ENCODE measurements around the gene CSRP2. TPM values are rescaled to one million over a fixed set of nuclear protein-coding genes. Genes with fewer than 3 reads are reported as not detected.

Gene CSRP2
- total and polyA plus RNA-seq, 2 donors (not counting 1 experiment from before 2014, with no cell fraction given): 56.8 to 199 TPM

- Histone ChIP-seq H2AFZ (ENCODE audit: low read length) (no peak overlapping the region), H3K4me2 (ENCODE audit: extremely low read depth, insufficient read depth, low read length) (no peak overlapping the region), H3K27me3 (ENCODE audit: control insufficient read depth, insufficient read depth, low read length) (no peaks in the 10 kb centered on the region), H3K36me3 (ENCODE audit: control insufficient read depth, insufficient read depth, low read length) (no peaks in the 10 kb centered on the region), H3K79me2 (ENCODE audit: control insufficient read depth, insufficient read depth, low read length) (no peaks in the 10 kb centered on the region), H3K27ac (ENCODE audit: insufficient read depth, low read length) (no peak overlapping the region), H3K4me3 (replicated peaks in 1 of 4; ENCODE audit: control extremely low read depth in 1 of 4, insufficient read depth in 1 of 4, low read depth in 3 of 4, low read length in 4 of 4) (no peak overlapping the region), H3K4me1 (ENCODE audit: control insufficient read depth, extremely low read depth, insufficient read depth, low read length) (no peaks in the 10 kb centered on the region), H3K9ac (ENCODE audit: insufficient read depth, low read length) (no peak overlapping the region), H3K9me3 (ENCODE audit: control insufficient read depth, insufficient read depth, low read depth, low read length) (no peaks in the 10 kb centered on the region), H4K20me1 (ENCODE audit: control insufficient read depth, extremely low read depth, insufficient read depth, low read length) (no peaks in the 10 kb centered on the region)
- DNase-seq (ENCODE audit: low read depth in 2 of 2): peak in 1 of 2 donors; percentile 19
- TF ChIP-seq EZH2 (IDR thresholded peaks at IDR 0.05; ENCODE audit: low read length, missing control alignments) (no peak), CTCF (conservative IDR thresholded peaks at IDR 0.05 in 1 of 2, IDR thresholded peaks at IDR 0.05 in 1 of 2; ENCODE audit: low read depth in 1 of 2, low read length in 2 of 2) (no peak)
Observed at GRCh38 chr12:76916170-76916540, 37.3 kb upstream of the CSRP2 start.

DNA sequence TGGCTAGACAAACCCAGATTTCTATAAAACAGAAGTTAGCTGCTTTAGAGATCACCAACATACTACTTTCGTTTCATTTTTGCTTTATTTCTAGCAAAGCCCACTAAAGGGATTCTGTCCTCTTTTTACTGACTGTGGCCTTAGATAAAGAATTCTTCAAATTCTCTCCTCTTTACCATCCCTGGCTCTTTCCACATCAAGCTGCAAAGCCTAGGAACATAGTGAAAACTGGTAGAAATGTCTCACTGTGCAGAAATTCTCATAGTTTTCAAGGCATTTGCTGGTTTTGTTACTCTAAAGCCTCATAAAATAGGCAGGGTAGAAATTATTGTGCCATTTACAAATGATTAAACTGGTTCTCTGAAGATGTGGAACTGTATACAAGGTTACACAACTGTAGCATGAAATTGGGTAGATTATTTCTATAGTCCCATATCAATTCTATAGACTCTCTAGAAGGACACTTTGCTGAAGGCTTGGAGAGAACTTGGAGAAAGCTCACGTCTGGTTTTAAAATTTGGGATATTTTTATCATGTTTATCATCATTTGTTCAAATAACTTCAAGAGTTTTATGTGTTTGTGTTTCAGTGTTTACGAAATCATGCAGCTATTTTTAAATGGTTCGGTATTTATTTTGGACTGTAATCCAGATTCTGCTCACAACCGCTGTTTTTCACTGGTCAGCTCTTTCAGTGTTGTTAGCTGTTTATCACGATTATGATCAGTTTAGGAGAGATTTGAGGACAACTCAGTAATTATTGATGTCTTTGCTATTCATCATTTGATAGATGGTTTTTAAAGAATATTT is 36.7 kb upstream of the CSRP2 start:
- Histone ChIP-seq H4K20me1 (ENCODE audit: control insufficient read depth, extremely low read depth, insufficient read depth, low read length) (no peaks in the 10 kb centered on the region), H3K79me2 (ENCODE audit: control insufficient read depth, insufficient read depth, low read length) (no peaks in the 10 kb centered on the region), H3K9me3 (ENCODE audit: control insufficient read depth, insufficient read depth, low read depth, low read length) (no peaks in the 10 kb centered on the region), H3K27ac (ENCODE audit: insufficient read depth, low read length) (no peak overlapping the region), H2AFZ (ENCODE audit: low read length) (peak overlapping the region; percentile 30), H3K9ac (ENCODE audit: insufficient read depth, low read length) (no peak overlapping the region), H3K27me3 (ENCODE audit: control insufficient read depth, insufficient read depth, low read length) (no peaks in the 10 kb centered on the region), H3K4me1 (ENCODE audit: control insufficient read depth, extremely low read depth, insufficient read depth, low read length) (no peaks in the 10 kb centered on the region), H3K4me2 (ENCODE audit: extremely low read depth, insufficient read depth, low read length) (peak overlapping the region; percentile 58), H3K4me3 (replicated peaks in 1 of 4; ENCODE audit: control extremely low read depth in 1 of 4, insufficient read depth in 1 of 4, low read depth in 3 of 4, low read length in 4 of 4) (peak overlapping the region in 1 of 4 experiments; percentile 10), H3K36me3 (ENCODE audit: control insufficient read depth, insufficient read depth, low read length) (no peaks in the 10 kb centered on the region)
- TF ChIP-seq EZH2 (IDR thresholded peaks at IDR 0.05; ENCODE audit: low read length, missing control alignments): no peak
- TF ChIP-seq CTCF (conservative IDR thresholded peaks at IDR 0.05 in 1 of 2, IDR thresholded peaks at IDR 0.05 in 1 of 2; ENCODE audit: low read depth in 1 of 2, low read length in 2 of 2): no peak
- DNase-seq (ENCODE audit: low read depth in 2 of 2): peak in 1 of 2 donors; percentile 39

DNA sequence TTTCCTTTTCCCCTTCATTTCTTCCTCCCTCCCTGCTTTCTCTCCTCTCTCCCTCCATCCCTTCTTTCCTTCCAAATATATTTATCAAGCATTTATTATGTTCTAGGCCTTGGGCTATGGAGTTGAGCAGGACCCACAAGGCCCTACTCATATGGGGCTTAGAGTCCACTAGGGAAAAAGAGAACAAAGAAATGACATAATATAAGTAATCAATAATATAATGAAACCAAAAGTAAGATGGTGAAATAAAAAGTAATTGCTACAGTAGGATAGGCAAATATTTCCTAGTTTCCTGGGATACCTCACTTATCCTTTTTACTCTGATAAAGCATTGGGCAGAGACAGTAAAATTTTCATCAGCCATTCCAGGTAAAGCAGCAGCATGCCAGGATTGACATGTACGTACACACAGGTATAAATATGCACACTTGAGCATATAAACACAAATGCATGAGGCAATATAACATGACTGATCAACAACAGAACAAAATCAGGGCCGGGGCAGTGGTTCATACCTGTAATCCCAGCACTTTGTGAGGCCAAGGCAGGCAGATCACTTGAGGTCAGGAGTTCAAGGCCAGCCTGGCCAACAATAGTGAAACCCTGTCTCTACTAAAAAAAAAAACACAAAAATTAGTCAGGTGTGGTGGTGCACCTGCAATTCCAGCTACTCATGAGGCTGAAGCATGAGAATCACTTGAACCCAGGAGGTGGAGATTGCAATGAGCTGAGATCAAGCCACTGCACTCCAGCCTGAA is 35.5 kb upstream of the CSRP2 start:
- Histone ChIP-seq H3K79me2 (ENCODE audit: control insufficient read depth, insufficient read depth, low read length) (no peaks in the 10 kb centered on the region), H3K4me2 (ENCODE audit: extremely low read depth, insufficient read depth, low read length) (no peak overlapping the region), H4K20me1 (ENCODE audit: control insufficient read depth, extremely low read depth, insufficient read depth, low read length) (no peaks in the 10 kb centered on the region), H2AFZ (ENCODE audit: low read length) (no peak overlapping the region), H3K36me3 (ENCODE audit: control insufficient read depth, insufficient read depth, low read length) (no peaks in the 10 kb centered on the region), H3K9me3 (ENCODE audit: control insufficient read depth, insufficient read depth, low read depth, low read length) (no peaks in the 10 kb centered on the region), H3K27me3 (ENCODE audit: control insufficient read depth, insufficient read depth, low read length) (no peaks in the 10 kb centered on the region), H3K4me1 (ENCODE audit: control insufficient read depth, extremely low read depth, insufficient read depth, low read length) (no peaks in the 10 kb centered on the region), H3K27ac (ENCODE audit: insufficient read depth, low read length) (no peak overlapping the region), H3K4me3 (replicated peaks in 1 of 4; ENCODE audit: control extremely low read depth in 1 of 4, insufficient read depth in 1 of 4, low read depth in 3 of 4, low read length in 4 of 4) (no peak overlapping the region), H3K9ac (ENCODE audit: insufficient read depth, low read length) (no peak overlapping the region)
- no peak for DNase-seq (ENCODE audit: low read depth in 2 of 2)
- TF ChIP-seq CTCF (conservative IDR thresholded peaks at IDR 0.05 in 1 of 2, IDR thresholded peaks at IDR 0.05 in 1 of 2; ENCODE audit: low read depth in 1 of 2, low read length in 2 of 2) (no peak), EZH2 (IDR thresholded peaks at IDR 0.05; ENCODE audit: low read length, missing control alignments) (no peak)

Measured in fibroblast of lung (primary cell).